ENCODE results near the gene TK1.

DNA sequence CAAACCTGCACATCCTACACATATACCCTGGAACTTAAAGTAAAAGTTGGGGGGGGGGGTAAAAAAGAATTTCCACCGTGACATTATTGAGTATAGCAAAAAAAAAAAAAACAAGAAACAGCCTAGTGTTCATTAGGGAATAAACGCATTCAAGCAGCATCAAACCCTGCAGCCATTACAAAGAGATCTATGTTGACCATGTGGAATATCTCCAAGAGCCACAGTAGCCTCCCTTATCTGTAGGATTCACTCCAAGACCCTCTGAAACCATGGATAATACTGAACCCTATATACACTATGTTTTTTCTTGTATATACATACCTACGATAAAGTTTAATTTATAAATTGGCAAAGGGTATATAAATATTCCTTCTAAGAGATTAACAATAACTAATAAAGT is 21.6 kb upstream of the TK1 start:
- no peak for TF ChIP-seq EZH2 (IDR thresholded peaks at IDR 0.05; ENCODE audit: borderline replicate concordance, low read depth, low read length, severe bottlenecking)
- TF ChIP-seq, protein P1, sequence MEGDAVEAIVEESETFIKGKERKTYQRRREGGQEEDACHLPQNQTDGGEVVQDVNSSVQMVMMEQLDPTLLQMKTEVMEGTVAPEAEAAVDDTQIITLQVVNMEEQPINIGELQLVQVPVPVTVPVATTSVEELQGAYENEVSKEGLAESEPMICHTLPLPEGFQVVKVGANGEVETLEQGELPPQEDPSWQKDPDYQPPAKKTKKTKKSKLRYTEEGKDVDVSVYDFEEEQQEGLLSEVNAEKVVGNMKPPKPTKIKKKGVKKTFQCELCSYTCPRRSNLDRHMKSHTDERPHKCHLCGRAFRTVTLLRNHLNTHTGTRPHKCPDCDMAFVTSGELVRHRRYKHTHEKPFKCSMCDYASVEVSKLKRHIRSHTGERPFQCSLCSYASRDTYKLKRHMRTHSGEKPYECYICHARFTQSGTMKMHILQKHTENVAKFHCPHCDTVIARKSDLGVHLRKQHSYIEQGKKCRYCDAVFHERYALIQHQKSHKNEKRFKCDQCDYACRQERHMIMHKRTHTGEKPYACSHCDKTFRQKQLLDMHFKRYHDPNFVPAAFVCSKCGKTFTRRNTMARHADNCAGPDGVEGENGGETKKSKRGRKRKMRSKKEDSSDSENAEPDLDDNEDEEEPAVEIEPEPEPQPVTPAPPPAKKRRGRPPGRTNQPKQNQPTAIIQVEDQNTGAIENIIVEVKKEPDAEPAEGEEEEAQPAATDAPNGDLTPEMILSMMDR (IDR thresholded peaks at IDR 0.05; ENCODE audit: borderline replicate concordance, extremely low read depth, low read length, poor library complexity, severe bottlenecking), result no peak

Data from DND-41 (cell line).